GM20000 (cell line): ENCODE results near the gene C11orf98.
"Not testable (repeated sequence)": the region's sequence is repeated elsewhere in the genome, so short reads cannot be mapped to it uniquely, and the experiment has no call there.

Experiments
- DNase-seq: peaks from one replicate; pipeline ENCODE4 v3.0.0; 2012; ENCODE audit warnings: low spot score
- CTCF ChIP-seq: IDR thresholded peaks from 2 replicates; pipeline ENCODE4 v1.5.1; 2012; ENCODE audit warnings: mild to moderate bottlenecking, control low read depth; ENCODE audit errors: extremely low read depth, missing control alignments

Gene C11orf98

DNA sequence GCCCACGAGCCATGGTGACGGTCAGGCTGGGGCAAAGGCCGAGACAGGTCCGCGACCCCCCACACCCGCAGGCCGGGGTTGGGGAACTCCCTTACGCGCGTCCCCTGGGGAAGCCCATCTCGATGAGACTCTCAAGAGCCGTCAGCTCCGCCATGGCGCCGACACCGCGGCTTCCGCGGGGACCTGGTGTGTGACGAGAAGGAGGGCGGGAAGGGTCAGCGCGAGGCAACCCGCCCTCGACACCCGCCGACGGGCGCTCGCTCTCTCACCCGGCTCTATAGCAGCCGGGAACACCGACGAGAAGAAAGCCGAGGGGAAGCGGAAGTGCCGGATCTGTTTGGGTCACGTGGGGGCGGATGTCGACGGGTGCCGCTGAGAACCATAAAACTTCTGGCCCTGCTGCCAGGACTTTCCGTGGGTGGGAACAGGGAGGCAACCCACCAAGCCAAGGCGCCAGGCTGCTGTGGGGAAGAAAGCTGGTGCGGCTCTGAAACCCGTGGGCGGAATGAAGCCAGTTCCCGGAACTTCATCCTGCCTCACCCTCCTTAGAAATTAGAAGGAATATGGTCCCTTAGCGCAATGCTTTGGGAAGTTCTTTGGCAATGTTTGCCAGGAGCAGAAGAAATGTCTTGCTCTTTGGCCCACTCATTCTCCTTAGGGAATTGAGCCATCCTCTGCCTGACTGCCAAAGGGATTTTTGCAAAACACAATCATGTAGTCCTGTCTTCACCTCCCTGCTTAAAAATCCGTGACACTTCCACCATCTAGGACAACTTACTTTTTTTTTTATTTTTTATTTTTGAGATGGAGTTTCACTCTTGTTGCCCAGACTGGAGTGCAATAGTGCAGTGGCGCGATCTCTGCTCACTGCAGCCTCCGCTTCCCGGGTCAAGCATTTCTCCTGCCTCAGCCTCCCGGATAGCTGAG lies 14.0 kb upstream of the C11orf98 start, which contains the start of gene UBXN1:
Gene UBXN1 (minus strand): TSS at position 304 of the 927 bp plus-strand sequence. CDS start 150 bp downstream, at position 154.
- no peak for TF ChIP-seq CTCF
- DNase-seq: peak; percentile 92

GRCh38 chr11:62678433-62678769 lies 13.4 kb upstream of the C11orf98 start:
- no peak for DNase-seq
- TF ChIP-seq CTCF: no peak

DNA sequence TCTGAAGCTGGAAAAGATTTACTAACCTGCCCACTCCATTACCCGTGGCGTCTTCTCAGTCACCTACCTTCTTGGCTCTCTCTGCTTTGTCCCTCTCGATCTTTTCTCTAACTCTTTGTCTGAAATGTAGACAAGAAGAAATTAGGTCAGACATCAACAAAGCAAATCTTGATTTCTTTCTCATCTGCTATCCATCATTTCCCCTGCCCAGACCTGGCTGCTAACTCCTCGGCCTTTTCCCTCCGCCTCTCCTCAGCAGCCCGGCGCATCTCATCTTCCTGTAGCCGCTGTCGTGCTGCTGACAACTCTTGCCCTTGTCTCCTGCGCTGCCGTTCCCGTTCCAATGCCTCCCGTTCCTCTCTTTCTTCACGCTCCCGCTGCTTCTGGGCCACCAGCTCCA lies 12.7 kb upstream of the C11orf98 start:
- no peak for DNase-seq
- no peak for TF ChIP-seq CTCF

GRCh38 chr11:62677156-62677555 lies 12.1 kb upstream of the C11orf98 start:
- TF ChIP-seq CTCF: no peak
- no peak for DNase-seq

- TF ChIP-seq CTCF: no peak
- no peak for DNase-seq
Measured at GRCh38 chr11:62676698-62677097, 11.7 kb upstream of the C11orf98 start.

GRCh38 chr11:62675415-62675814 lies 10.4 kb upstream of the C11orf98 start:
- DNase-seq: not testable (repeated sequence)

DNA sequence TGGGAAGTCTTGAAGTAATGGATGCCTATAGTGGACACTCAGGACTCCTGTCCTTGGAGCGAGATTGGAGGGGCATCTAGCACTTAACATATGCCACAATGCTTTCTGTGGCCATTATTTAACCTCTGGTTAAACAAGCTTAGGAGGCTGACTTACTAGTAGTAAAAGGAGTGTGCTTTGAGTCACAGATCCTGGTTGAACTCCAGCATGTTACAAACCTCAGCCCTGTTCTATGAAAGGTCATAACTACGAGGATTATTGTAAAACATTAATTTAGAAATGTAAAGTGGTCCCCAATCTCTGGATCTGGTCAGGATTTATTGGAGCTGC lies 8.2 kb upstream of the C11orf98 start:
- no peak for DNase-seq
- no peak for TF ChIP-seq CTCF
